GM12878 (cell line): ENCODE data around the gene C19orf67. TPM values are rescaled to one million over a fixed set of nuclear protein-coding genes. Genes with fewer than 3 reads are reported as not detected.

Experiments used
- ATAC-seq: fragments of 200-7000 bp; cut with Tn5 transposase; 3 replicates; pipeline ENCODE4 v1.9.1; 2020; ENCODE audit warnings: mild to moderate bottlenecking, moderate library complexity
- BruUV-seq: library from RNA; stranded (reverse); fragments of 400-500 nt; replicated peaks from 2 replicates; lab custom pipeline; 2021; lab: Mats Ljungman, UMichigan
- CTCF ChIA-PET: fragments of 300-600 bp; sonication (Branson Sonifier 250); formaldehyde crosslinking; extraction: SDS; loops from one replicate; lab custom pipeline; 2021; ENCODE audit warnings: inconsistent platforms; lab: Yijun Ruan, JAX
- POLR2A ChIA-PET: fragments of 350-600 bp; formaldehyde crosslinking; extraction: SDS; loops from one replicate; lab custom pipeline; 2021; ENCODE audit warnings: inconsistent platforms; lab: Charles Lee
- RAD21 ChIA-PET: fragments of 300-600 bp; sonication (Branson Sonifier 250); formaldehyde crosslinking; loops from one replicate; lab custom pipeline; 2023; ENCODE audit warnings: antibody characterized with exemption; ENCODE audit not compliant: unreplicated experiment; lab: Charles Lee
- SMC1A ChIA-PET: fragments of 300-600 bp; sonication (Branson Sonifier 250); formaldehyde crosslinking; loops from one replicate; lab custom pipeline; 2023; ENCODE audit not compliant: unreplicated experiment, uncharacterized antibody; lab: Charles Lee
- DNase-seq: peaks from one replicate; pipeline ENCODE4 v3.0.0-alpha.2; 2011; ENCODE audit warnings: low read depth, low spot score
- FAIRE-seq: peaks from 3 replicates; lab custom pipeline; 2011; peaks lifted over from hg19 to GRCh38; lab: Jason Lieb, UNC
- H2AFZ ChIP-seq: 2 replicates; pipeline ENCODE4 v1.6.0; 2011; ENCODE audit warnings: low read depth, low read length, control low read depth; ENCODE audit not compliant: control insufficient read depth
- H3K27ac ChIP-seq: 2 replicates; pipeline ENCODE4 v1.5.1; 2011; ENCODE audit warnings: control low read depth; ENCODE audit not compliant: control insufficient read depth, insufficient read depth
- H3K27me3 ChIP-seq, 2 experiments: replicated peaks in 1 of 2; 2 replicates each; pipeline versions ENCODE4 v1.6.0 to v1.6.1; 2011; ENCODE audit warnings: low read length in 1 of 2; ENCODE audit not compliant: control insufficient read depth in 2 of 2, insufficient read depth in 2 of 2
- H3K36me3 ChIP-seq, 2 experiments: 2 replicates each; pipeline ENCODE4 v1.5.1; 2011; ENCODE audit warnings: low read length in 1 of 2; ENCODE audit not compliant: control insufficient read depth in 2 of 2, insufficient read depth in 2 of 2
- H3K4me1 ChIP-seq: 2 replicates; pipeline ENCODE4 v1.6.1; 2011; ENCODE audit warnings: mild to moderate bottlenecking, low read length, moderate library complexity, mixed read lengths; ENCODE audit not compliant: control insufficient read depth, insufficient read depth
- H3K4me2 ChIP-seq: 2 replicates; pipeline ENCODE4 v1.6.0; 2011; ENCODE audit warnings: control low read depth; ENCODE audit not compliant: control insufficient read depth, insufficient read depth
- H3K4me3 ChIP-seq: fragments of 200-600 bp; sonication (generic); 2 replicates; pipeline ENCODE4 v1.5.1; 2016
- H3K79me2 ChIP-seq: 2 replicates; pipeline ENCODE4 v1.6.0; 2011; ENCODE audit warnings: low read length; ENCODE audit not compliant: control insufficient read depth, insufficient read depth
- H3K9ac ChIP-seq: 2 replicates; pipeline ENCODE4 v1.8.0; 2011; ENCODE audit warnings: low read length, control low read depth, mixed read lengths; ENCODE audit not compliant: control insufficient read depth, insufficient read depth
- H3K9me3 ChIP-seq: replicated peaks from 3 replicates; pipeline ENCODE4 v1.5.1; 2011; ENCODE audit warnings: mild to moderate bottlenecking, low read length; ENCODE audit not compliant: control insufficient read depth, insufficient read depth
- H4K20me1 ChIP-seq: 2 replicates; pipeline ENCODE4 v1.6.0; 2011; ENCODE audit not compliant: control insufficient read depth, insufficient read depth
- ASH2L ChIP-seq: fragments of 300-600, 200-600 bp; sonication (generic); IDR thresholded peaks from 2 replicates; pipeline ENCODE4 v1.6.1; 2017; ENCODE audit warnings: low read depth, mild to moderate bottlenecking, borderline replicate concordance
- BACH1 ChIP-seq: fragments of 450-650 bp; IDR thresholded peaks from 2 replicates; pipeline ENCODE4 v1.6.1; 2017; ENCODE audit warnings: mild to moderate bottlenecking, borderline replicate concordance
- BMI1 ChIP-seq: fragments of 450-650 bp; IDR thresholded peaks from 2 replicates; pipeline ENCODE4 v1.6.1; 2016; ENCODE audit warnings: mild to moderate bottlenecking, moderate library complexity, borderline replicate concordance
- BRCA1 ChIP-seq: IDR thresholded peaks from 2 replicates; pipeline ENCODE4 v1.6.1; 2011; ENCODE audit warnings: low read depth, low read length, improper control_type of control experiment
- IKZF1 ChIP-seq: fragments of 450-650 bp; conservative IDR thresholded peaks from 2 replicates; pipeline ENCODE4 v1.6.1; 2017; ENCODE audit warnings: antibody characterized with exemption, mild to moderate bottlenecking
- KLF5 ChIP-seq: fragments of 450-650 bp; IDR thresholded peaks from 2 replicates; pipeline ENCODE4 v1.6.1; 2014; ENCODE audit warnings: mild to moderate bottlenecking; ENCODE audit not compliant: partially characterized antibody
- NFYB ChIP-seq: IDR thresholded peaks from 2 replicates; pipeline ENCODE4 v1.6.1; 2011; ENCODE audit warnings: low read depth, mild to moderate bottlenecking, low read length, improper control_type of control experiment, moderate library complexity; ENCODE audit not compliant: insufficient read depth
- PAX5 ChIP-seq: IDR thresholded peaks from 2 replicates; pipeline ENCODE4 v1.6.1; 2011; ENCODE audit warnings: low read depth, low read length, borderline replicate concordance
- PML ChIP-seq: IDR thresholded peaks from 2 replicates; pipeline ENCODE4 v1.6.1; 2012; ENCODE audit warnings: low read length, inconsistent platforms
- POLR2A ChIP-seq: IDR thresholded peaks from 2 replicates; pipeline ENCODE4 v1.6.1; 2011; ENCODE audit warnings: low read depth, mild to moderate bottlenecking, low read length
- RFX5 ChIP-seq: IDR thresholded peaks from 2 replicates; pipeline ENCODE4 v1.6.1; 2011; ENCODE audit warnings: low read depth, low read length, improper control_type of control experiment
- SREBF1 ChIP-seq: IDR thresholded peaks from 2 replicates; pipeline ENCODE4 v1.6.1; 2012; ENCODE audit warnings: mild to moderate bottlenecking, low read length
- STAT3 ChIP-seq: IDR thresholded peaks from 2 replicates; pipeline ENCODE4 v1.6.1; 2011; ENCODE audit warnings: low read depth, low read length, improper control_type of control experiment
- ZZZ3 ChIP-seq: IDR thresholded peaks from 2 replicates; pipeline ENCODE4 v1.6.1; 2011; ENCODE audit warnings: low read depth; ENCODE audit not compliant: control insufficient read depth, insufficient read length
- WGBS: methylation state at CpG from one replicate; pipeline ENCODE4 v1.1.6; 2016; ENCODE audit warnings: low lambda C conversion rate; ENCODE audit not compliant: insufficient replicate concordance, insufficient coverage; ENCODE audit errors: missing lambda C conversion rate; 5-methylcytosine and 5-hydroxymethylcytosine counted together
- in situ Hi-C: fragments of 300-500 bp; cut with MboI; formaldehyde crosslinking; loops from 9 replicates; pipeline ENCODE4 v1.14.3; 2018; ENCODE audit warnings: mixed read lengths
- intact Hi-C: fragments of 100-400 bp; cut with micrococcal nuclease; formaldehyde crosslinking; loops from one replicate; pipeline ENCODE4 v1.14.2; 2022; ENCODE audit not compliant: unreplicated experiment
- polyA plus RNA-seq, 11 experiments: library from polyadenylated mRNA; depleted of rRNA in 4 of 11; unstranded in 6 of 11; stranded (reverse) in 5 of 11; fragments of >200 nt; fragmentation: Nextera tagmentation in 4 of 11; fragmentation: Illumina TruSeq in 1 of 11; extraction: Ambion mirVana in 4 of 11; extraction: Trizol in 1 of 11; gene quantifications; 1 replicate in 1 of 11; 2 replicates in 10 of 11; pipeline versions ENCODE4 v1.2.1 to v1.2.3, GENCODE V29; 2011 to 2016; ENCODE audit warnings: inconsistent platforms in 2 of 11, missing spikeins in 2 of 11, low read depth in 1 of 11
- total RNA-seq, 4 experiments: library from RNA; depleted of rRNA in 3 of 4; stranded (reverse); fragments of >200 nt in 3 of 4; fragmentation: Illumina TruSeq in 1 of 4; extraction: Trizol in 1 of 4; gene quantifications; 2 replicates each; pipeline versions ENCODE4 v1.2.1 to v1.2.3, GENCODE V29; 2013 to 2021
- TF ChIP-seq, protein P1 (sequence below): IDR thresholded peaks from 2 replicates; pipeline ENCODE4 v1.6.1; 2011; ENCODE audit warnings: mild to moderate bottlenecking, low read depth, low read length, moderate library complexity; ENCODE audit not compliant: insufficient replicate concordance
- TF ChIP-seq, protein P2 (sequence below): fragments of 450-650 bp; formaldehyde crosslinking; IDR thresholded peaks from 2 replicates; pipeline ENCODE4 v1.5.0; 2022; ENCODE audit warnings: mild to moderate bottlenecking, missing genetic modification characterization
- TF ChIP-seq, protein P3 (sequence below): IDR thresholded peaks from 2 replicates; pipeline ENCODE4 v1.6.1; 2011; ENCODE audit warnings: low read depth, low read length, improper control_type of control experiment, borderline replicate concordance

Gene C19orf67
- total and polyA plus RNA-seq, 10 of the 15 experiments (the other 5 are each of a cell fraction or from before 2014, with no cell fraction given) = 0.14 TPM; not detected in 9

DNA sequence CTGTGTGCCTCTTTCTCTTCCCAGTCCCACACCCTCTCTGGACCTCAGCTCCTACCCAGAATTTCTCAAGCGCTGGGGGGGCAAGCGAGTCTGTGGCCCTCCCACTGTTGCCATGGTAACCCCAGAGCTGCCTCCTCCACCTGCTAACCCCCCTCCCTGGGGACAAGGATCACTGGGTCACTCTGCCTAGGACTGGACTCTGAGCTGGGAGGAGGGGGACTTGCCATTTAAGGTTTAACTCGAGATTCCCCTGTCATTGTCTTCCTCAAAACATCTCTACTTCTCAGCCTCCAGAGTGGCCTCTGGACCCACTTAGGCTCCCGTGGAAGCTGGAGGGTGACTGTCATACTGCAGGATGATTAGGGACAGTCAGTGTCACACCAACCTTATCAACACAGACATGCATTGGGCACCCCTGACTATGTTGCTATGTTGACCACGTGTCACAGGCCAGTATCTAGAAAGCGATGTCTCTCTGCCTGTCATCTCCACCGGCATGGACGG is 25.9 kb downstream of the C19orf67 start:
- 40% methylated on average over 8 of the region's 8 CpGs for WGBS
- intact Hi-C loops (no loop called here), in situ Hi-C loops (loop anchor here (25.0 kb wide), 1 partner anchor 772 kb away; no protein-coding TSS in a partner anchor)
- SMC1A ChIA-PET = interaction anchor here (0.9 to 2.6 kb wide), 12 partner anchors 9 to 188 kb away, joined by 3 to 20 read pairs (median 6); partner anchors contain the start of genes ASF1B, IL27RA and MISP3
- POLR2A ChIA-PET = interaction anchor here (0.6 to 1.0 kb wide), 5 partner anchors 12 to 104 kb away, joined by 3 to 4 read pairs (median 3); partner anchors contain the start of gene IL27RA
- H3K36me3 ChIP-seq = no peaks in the 10 kb centered on the region
- H3K9ac ChIP-seq = no peak overlapping the region
- ATAC-seq (peak; percentile 41), FAIRE-seq (no peak), DNase-seq (no peak)
- H3K4me1 ChIP-seq = no peaks in the 10 kb centered on the region
- CTCF ChIA-PET = interaction anchor here (0.6 to 5.3 kb wide), 40 partner anchors 11 to 627 kb away, joined by 3 to 110 read pairs (median 4); partner anchors contain the start of genes ASF1B, DCAF15, IL27RA and MISP3
- H3K9me3 ChIP-seq = no peaks in the 10 kb centered on the region
- H3K27me3 ChIP-seq = peaks cover 0 to 6% of the 10 kb centered on the region in 2 experiments
- BruUV-seq = no TSS peak
- RAD21 ChIA-PET = interaction anchor here (0.9 to 2.1 kb wide), 11 partner anchors 10 to 180 kb away, joined by 3 to 12 read pairs (median 4); partner anchors contain the start of genes ASF1B, IL27RA and MISP3
- H3K4me3 ChIP-seq = no peak overlapping the region
- no peak overlapping the region for H3K4me2 ChIP-seq
- TF ChIP-seq, protein P1, sequence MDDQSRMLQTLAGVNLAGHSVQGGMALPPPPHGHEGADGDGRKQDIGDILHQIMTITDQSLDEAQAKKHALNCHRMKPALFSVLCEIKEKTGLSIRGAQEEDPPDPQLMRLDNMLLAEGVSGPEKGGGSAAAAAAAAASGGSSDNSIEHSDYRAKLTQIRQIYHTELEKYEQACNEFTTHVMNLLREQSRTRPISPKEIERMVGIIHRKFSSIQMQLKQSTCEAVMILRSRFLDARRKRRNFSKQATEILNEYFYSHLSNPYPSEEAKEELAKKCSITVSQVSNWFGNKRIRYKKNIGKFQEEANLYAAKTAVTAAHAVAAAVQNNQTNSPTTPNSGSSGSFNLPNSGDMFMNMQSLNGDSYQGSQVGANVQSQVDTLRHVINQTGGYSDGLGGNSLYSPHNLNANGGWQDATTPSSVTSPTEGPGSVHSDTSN = no peak
- TF ChIP-seq ASH2L (no peak), IKZF1 (no peak), ZZZ3 (no peak), NFYB (no peak), PAX5 (no peak), KLF5 (no peak), PML (no peak), RFX5 (no peak), BACH1 (no peak), STAT3 (no peak), POLR2A (no peak), BMI1 (no peak), SREBF1 (no peak), BRCA1 (no peak)
- TF ChIP-seq, protein P2, sequence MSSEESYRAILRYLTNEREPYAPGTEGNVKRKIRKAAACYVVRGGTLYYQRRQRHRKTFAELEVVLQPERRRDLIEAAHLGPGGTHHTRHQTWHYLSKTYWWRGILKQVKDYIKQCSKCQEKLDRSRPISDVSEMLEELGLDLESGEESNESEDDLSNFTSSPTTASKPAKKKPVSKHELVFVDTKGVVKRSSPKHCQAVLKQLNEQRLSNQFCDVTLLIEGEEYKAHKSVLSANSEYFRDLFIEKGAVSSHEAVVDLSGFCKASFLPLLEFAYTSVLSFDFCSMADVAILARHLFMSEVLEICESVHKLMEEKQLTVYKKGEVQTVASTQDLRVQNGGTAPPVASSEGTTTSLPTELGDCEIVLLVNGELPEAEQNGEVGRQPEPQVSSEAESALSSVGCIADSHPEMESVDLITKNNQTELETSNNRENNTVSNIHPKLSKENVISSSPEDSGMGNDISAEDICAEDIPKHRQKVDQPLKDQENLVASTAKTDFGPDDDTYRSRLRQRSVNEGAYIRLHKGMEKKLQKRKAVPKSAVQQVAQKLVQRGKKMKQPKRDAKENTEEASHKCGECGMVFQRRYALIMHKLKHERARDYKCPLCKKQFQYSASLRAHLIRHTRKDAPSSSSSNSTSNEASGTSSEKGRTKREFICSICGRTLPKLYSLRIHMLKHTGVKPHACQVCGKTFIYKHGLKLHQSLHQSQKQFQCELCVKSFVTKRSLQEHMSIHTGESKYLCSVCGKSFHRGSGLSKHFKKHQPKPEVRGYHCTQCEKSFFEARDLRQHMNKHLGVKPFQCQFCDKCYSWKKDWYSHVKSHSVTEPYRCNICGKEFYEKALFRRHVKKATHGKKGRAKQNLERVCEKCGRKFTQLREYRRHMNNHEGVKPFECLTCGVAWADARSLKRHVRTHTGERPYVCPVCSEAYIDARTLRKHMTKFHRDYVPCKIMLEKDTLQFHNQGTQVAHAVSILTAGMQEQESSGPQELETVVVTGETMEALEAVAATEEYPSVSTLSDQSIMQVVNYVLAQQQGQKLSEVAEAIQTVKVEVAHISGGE (CRISPR knock-in tag) = no peak
- TF ChIP-seq, protein P3, sequence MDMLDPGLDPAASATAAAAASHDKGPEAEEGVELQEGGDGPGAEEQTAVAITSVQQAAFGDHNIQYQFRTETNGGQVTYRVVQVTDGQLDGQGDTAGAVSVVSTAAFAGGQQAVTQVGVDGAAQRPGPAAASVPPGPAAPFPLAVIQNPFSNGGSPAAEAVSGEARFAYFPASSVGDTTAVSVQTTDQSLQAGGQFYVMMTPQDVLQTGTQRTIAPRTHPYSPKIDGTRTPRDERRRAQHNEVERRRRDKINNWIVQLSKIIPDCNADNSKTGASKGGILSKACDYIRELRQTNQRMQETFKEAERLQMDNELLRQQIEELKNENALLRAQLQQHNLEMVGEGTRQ = no peak
- no peak overlapping the region for H3K27ac ChIP-seq
- H4K20me1 ChIP-seq = no peaks in the 10 kb centered on the region; the same call in 1 of the 2 replicates
- H2AFZ ChIP-seq = no peak overlapping the region
- no peaks in the 10 kb centered on the region for H3K79me2 ChIP-seq
